GM23338 (cell line): Measurements from ENCODE around the gene PLXNC1. TPM values are rescaled to one million over a fixed set of nuclear protein-coding genes. Genes with fewer than 3 reads are reported as not detected.

Experiments
- ATAC-seq: fragments of 200-7000 bp; cut with Tn5 transposase; 3 replicates; pipeline ENCODE4 v1.9.1; 2020
- DNase-seq: peaks from one replicate; pipeline ENCODE4 v3.0.0-alpha.2; 2015; ENCODE audit warnings: low spot score
- H2AFZ ChIP-seq: fragments of 200-600 bp; sonication (generic); 2 replicates; pipeline ENCODE4 v1.8.0; 2016; ENCODE audit warnings: antibody characterized with exemption, mild to moderate bottlenecking, moderate library complexity
- H3F3A ChIP-seq: fragments of 200-600 bp; sonication (generic); replicated peaks from 2 replicates; pipeline ENCODE4 v1.8.0; 2017; ENCODE audit warnings: antibody characterized with exemption, mixed run types, low read depth
- H3K27ac ChIP-seq: fragments of 200-600 bp; sonication (generic); 2 replicates; pipeline ENCODE4 v1.6.1; 2016; ENCODE audit warnings: low read depth
- H3K27me3 ChIP-seq: fragments of 200-600 bp; sonication (generic); 2 replicates; pipeline ENCODE4 v1.8.0; 2016; ENCODE audit warnings: mild to moderate bottlenecking, mixed run types, moderate library complexity; ENCODE audit not compliant: insufficient read depth
- H3K36me3 ChIP-seq: fragments of 200-600 bp; sonication (generic); 2 replicates; pipeline ENCODE4 v1.8.0; 2016; ENCODE audit warnings: mild to moderate bottlenecking; ENCODE audit not compliant: insufficient read depth
- H3K4me1 ChIP-seq: fragments of 200-600 bp; sonication (generic); 2 replicates; pipeline ENCODE4 v1.8.0; 2016; ENCODE audit warnings: mild to moderate bottlenecking, moderate library complexity; ENCODE audit not compliant: insufficient read depth
- H3K4me2 ChIP-seq: fragments of 200-600 bp; sonication (generic); 2 replicates; pipeline ENCODE4 v1.7.1; 2017; ENCODE audit warnings: mixed run types
- H3K4me3 ChIP-seq: fragments of 200-600 bp; sonication (generic); 2 replicates; pipeline ENCODE4 v1.6.1; 2016; ENCODE audit warnings: mixed run types
- H3K79me2 ChIP-seq: fragments of 200-600 bp; sonication (generic); replicated peaks from 2 replicates; pipeline ENCODE4 v1.8.0; 2017; ENCODE audit warnings: mild to moderate bottlenecking; ENCODE audit not compliant: insufficient read depth
- H3K9me2 ChIP-seq: fragments of 200-600 bp; sonication (generic); 2 replicates; pipeline ENCODE4 v1.8.0; 2017; ENCODE audit not compliant: insufficient read depth
- H4K20me1 ChIP-seq: fragments of 200-600 bp; sonication (generic); replicated peaks from 2 replicates; pipeline ENCODE4 v1.8.0; 2017; ENCODE audit warnings: mild to moderate bottlenecking; ENCODE audit not compliant: insufficient read depth
- H3K27ac Mint-ChIP-seq: 2 replicates; pipeline ENCODE4 v1.8.0; 2020; ENCODE audit warnings: inconsistent platforms, mild to moderate bottlenecking, moderate library complexity, mixed read lengths
- H3K27me3 Mint-ChIP-seq: 3 replicates; pipeline ENCODE4 v1.8.0; 2022; ENCODE audit warnings: low read depth, mild to moderate bottlenecking, moderate library complexity, mixed read lengths, inconsistent platforms; ENCODE audit not compliant: insufficient read depth, poor library complexity
- H3K36me3 Mint-ChIP-seq: 3 replicates; pipeline ENCODE4 v1.8.0; 2021; ENCODE audit warnings: low read depth, mild to moderate bottlenecking, inconsistent platforms, moderate library complexity, mixed read lengths
- H3K4me1 Mint-ChIP-seq: 3 replicates; pipeline ENCODE4 v1.8.0; 2020; ENCODE audit warnings: mild to moderate bottlenecking, inconsistent platforms, mixed read lengths
- H3K4me3 Mint-ChIP-seq: 3 replicates; pipeline ENCODE4 v1.8.0; 2021; ENCODE audit warnings: moderate library complexity, mild to moderate bottlenecking, inconsistent platforms, mixed read lengths
- H3K9me3 Mint-ChIP-seq: 3 replicates; pipeline ENCODE4 v1.8.0; 2020; ENCODE audit warnings: moderate library complexity, mild to moderate bottlenecking, inconsistent platforms, mixed read lengths
- CREB1 ChIP-seq: fragments of 250-450 bp; sonication (Bioruptor Pico); IDR thresholded peaks from 2 replicates; pipeline ENCODE4 v1.5.0; 2020; ENCODE audit warnings: low read depth, mild to moderate bottlenecking, moderate library complexity
- CTCF ChIP-seq, 2 experiments: fragments of 200-600 bp in 1 of 2; sonication (generic) in 1 of 2; conservative IDR thresholded peaks; 2 replicates each; pipeline versions ENCODE4 v1.5.1 to v1.6.1; 2016 to 2017; ENCODE audit warnings: antibody characterized with exemption in 2 of 2, low read depth in 2 of 2, mild to moderate bottlenecking in 2 of 2, moderate library complexity in 1 of 2
- JUNB ChIP-seq: IDR thresholded peaks from one replicate; pipeline ENCODE4 v1.6.1; 2016; ENCODE audit warnings: antibody characterized with exemption; ENCODE audit not compliant: unreplicated experiment
- NANOG ChIP-seq: IDR thresholded peaks from 2 replicates; pipeline ENCODE4 v1.6.1; 2016; ENCODE audit warnings: antibody characterized with exemption, borderline replicate concordance
- ZNF331 ChIP-seq: fragments of 250-450 bp; sonication (Bioruptor Pico); IDR thresholded peaks from 2 replicates; pipeline ENCODE4 v1.5.0; 2020; ENCODE audit warnings: low read depth, mild to moderate bottlenecking, moderate library complexity
- ZNF462 ChIP-seq: fragments of 250-450 bp; sonication (Bioruptor Pico); IDR thresholded peaks from 2 replicates; pipeline ENCODE4 v1.5.0; 2020; ENCODE audit warnings: mild to moderate bottlenecking, moderate library complexity
- polyA plus RNA-seq: library from polyadenylated mRNA; unstranded; fragments of >200 nt; fragmentation: Nextera tagmentation; extraction: Ambion mirVana; gene quantifications from 2 replicates; pipeline ENCODE4 v1.2.1, GENCODE V29; 2016
- total RNA-seq: library from RNA; depleted of rRNA; stranded (reverse); fragments of >200 nt; shearing (Covaris generic); gene quantifications from 2 replicates; pipeline ENCODE4 v1.2.3, GENCODE V29; 2014

The PLXNC1 gene
- total and polyA plus RNA-seq, 2 experiments from 2014 or later: 1.9 to 6.5 TPM

- no peaks in the 10 kb centered on the region for H3K36me3 ChIP-seq
- Mint-ChIP-seq H3K27me3 (peaks cover 54% of the 10 kb centered on the region), H3K4me3 (no peak overlapping the region), H3K36me3 (no peaks in the 10 kb centered on the region), H3K4me1 (peaks cover 7% of the 10 kb centered on the region; the same call in 2 of the 3 replicates), H3K9me3 (peaks cover 4% of the 10 kb centered on the region), H3K27ac (no peak overlapping the region)
- no peak for ATAC-seq
- peaks cover 90% of the 10 kb centered on the region for H3K27me3 ChIP-seq
- H3F3A ChIP-seq: no peaks in the 10 kb centered on the region
- DNase-seq: no peak
- no peak overlapping the region for H3K4me3 ChIP-seq
- peaks cover 6% of the 10 kb centered on the region; the same call in 1 of the 2 replicates for H3K4me1 ChIP-seq
- TF ChIP-seq CTCF (conservative IDR thresholded peaks at IDR 0.05; ENCODE audit: low read depth in 2 of 2) (no peak), JUNB (no peak), ZNF331 (CRISPR knock-in tag) (no peak), ZNF462 (CRISPR knock-in tag) (no peak), CREB1 (no peak), NANOG (no peak)
- no peak overlapping the region for H2AFZ ChIP-seq
- H3K79me2 ChIP-seq: no peaks in the 10 kb centered on the region
- H3K27ac ChIP-seq: no peak overlapping the region
- no peak overlapping the region for H3K4me2 ChIP-seq
- peaks cover 11% of the 10 kb centered on the region; the same call in 1 of the 2 replicates for H4K20me1 ChIP-seq
- no peaks in the 10 kb centered on the region for H3K9me2 ChIP-seq
These were observed 25.4 kb downstream of the PLXNC1 start for GRCh38 chr12:94173660-94174265.
